Spleen (tissue), 11 donors: ENCODE data around the gene ACP7. TPM values are rescaled to one million over a fixed set of nuclear protein-coding genes. Genes with fewer than 3 reads are reported as not detected.

Experiments
- DNase-seq: peaks from one replicate; pipeline ENCODE4 v3.0.0-alpha.2; 2020
- H3K27ac ChIP-seq, 8 donors: fragments of 200-600 bp; sonication (generic) in 7 of 8; 1 replicate in 4 of 8; 2 replicates in 4 of 8; pipeline versions ENCODE4 v1.5.0 to v1.8.0; 2016 to 2021; ENCODE audit warnings: inconsistent platforms in 4 of 8, mild to moderate bottlenecking in 4 of 8, moderate library complexity in 1 of 8
- H3K27me3 ChIP-seq, 7 donors: fragments of 200-600 bp; sonication (generic) in 6 of 7; replicated peaks in 1 of 7; 1 replicate in 4 of 7; 2 replicates in 3 of 7; pipeline versions ENCODE4 v1.5.0 to v1.8.0; 2016 to 2021; ENCODE audit warnings: inconsistent platforms in 3 of 7, mild to moderate bottlenecking in 1 of 7
- H3K36me3 ChIP-seq, 6 donors: fragments of 200-600 bp; sonication (generic) in 5 of 6; 1 replicate in 4 of 6; 2 replicates in 2 of 6; pipeline versions ENCODE4 v1.5.0 to v1.8.0; 2016 to 2021; ENCODE audit warnings: inconsistent platforms in 2 of 6
- H3K4me1 ChIP-seq, 6 donors: fragments of 200-600 bp; sonication (generic) in 5 of 6; 1 replicate in 3 of 6; 2 replicates in 3 of 6; pipeline versions ENCODE4 v1.5.0 to v1.8.0; 2016 to 2021; ENCODE audit warnings: inconsistent platforms in 3 of 6
- H3K4me3 ChIP-seq, 8 donors: fragments of 200-600 bp; sonication (generic) in 7 of 8; 1 replicate in 4 of 8; 2 replicates in 4 of 8; pipeline versions ENCODE4 v1.5.0 to v1.8.0; 2016 to 2021; ENCODE audit warnings: inconsistent platforms in 4 of 8, mild to moderate bottlenecking in 4 of 8, moderate library complexity in 2 of 8
- H3K9me3 ChIP-seq, 8 donors: fragments of 200-600 bp; sonication (generic) in 7 of 8; 1 replicate in 4 of 8; 2 replicates in 4 of 8; pipeline versions ENCODE4 v1.5.0 to v1.8.0; 2016 to 2021; ENCODE audit warnings: inconsistent platforms in 4 of 8
- CTCF ChIP-seq, 11 experiments: fragments of 200-600 bp in 7 of 11; fragments of 450-650 bp in 4 of 11; sonication (generic) in 4 of 11; IDR thresholded peaks in 8 of 11; conservative IDR thresholded peaks in 3 of 11; 1 replicate in 7 of 11; 2 replicates in 4 of 11; pipeline versions ENCODE4 v1.4.0 to v1.8.0; 2016 to 2021; ENCODE audit warnings: antibody characterized with exemption in 11 of 11, inconsistent platforms in 4 of 11, mild to moderate bottlenecking in 1 of 11
- POLR2A ChIP-seq, 3 donors: fragments of 450-650 bp; IDR thresholded peaks; one replicate each; pipeline ENCODE4 v1.5.1; 2017; ENCODE audit warnings: antibody characterized with exemption in 3 of 3, mild to moderate bottlenecking in 1 of 3
- POLR2AphosphoS5 ChIP-seq, 3 donors: sonication (generic); formaldehyde crosslinking; IDR thresholded peaks; one replicate each; pipeline ENCODE4 v1.5.1; 2017; ENCODE audit warnings: antibody characterized with exemption in 3 of 3
- WGBS, 5 donors: extraction: QIAGEN DNeasy Blood & Tissue Kit in 3 of 5; methylation state at CpG; one replicate each; pipeline versions ENCODE4 v1.1.5 to v1.1.7; 2013 to 2018; 5-methylcytosine and 5-hydroxymethylcytosine counted together
- intact Hi-C: fragments of 100-400 bp; cut with DNase I; formaldehyde crosslinking; loops from one replicate; pipeline ENCODE4 v1.15.0; 2023; ENCODE audit warnings: low total_unique reads
- polyA plus RNA-seq, 3 donors: library from polyadenylated mRNA; stranded (reverse); fragments of 200-250 nt; gene quantifications; one replicate each; pipeline ENCODE4 v1.2.1, GENCODE V29; 2013
- total RNA-seq, 7 donors: library from RNA; depleted of rRNA in 3 of 7; stranded (reverse); fragments of >200 nt in 3 of 7; fragmentation: NEBNext Ultra II Directional in 4 of 7; extraction: Animal tissue kit (Norgen Biotek cat#: 25700) in 4 of 7; gene quantifications; one replicate each; pipeline versions ENCODE4 v1.1.0 to v1.2.1, GENCODE V29; 2016 to 2021
- donor health status: healthy with polysubstance abuse.
- donor health status: DM: no; HTN: no; CAD: no; lungs with moderate emphysema.
- donor health status: DM: no; HTN: no; CAD: no.
- donor health status: Bipolar disorder and iron deficiency.
- donor health status: healthy.
- donor health status: DM: no; HTN: no; CAD: no.
- donor health status: DM: yes; HTN: yes; CAD: no.

Gene ACP7
- total and polyA plus RNA-seq, 10 donors: not detected

- no peaks in the 10 kb centered on the region for H3K36me3 ChIP-seq
- intact Hi-C loops: no loop called here
- DNase-seq: no peak
- TF ChIP-seq POLR2AphosphoS5 (IDR thresholded peaks at IDR 0.05) (no peak), CTCF (IDR thresholded peaks at IDR 0.05 in 8 of 11, conservative IDR thresholded peaks at IDR 0.05 in 3 of 11) (no peak), POLR2A (IDR thresholded peaks at IDR 0.05) (no peak)
- peaks cover 0 to 5% (median 0%) of the 10 kb centered on the region in 8 donors for H3K9me3 ChIP-seq
- H3K4me1 ChIP-seq: no peaks in the 10 kb centered on the region
- H3K27ac ChIP-seq: no peak overlapping the region
- peaks cover 0 to 16% (median 0%) of the 10 kb centered on the region in 7 donors for H3K27me3 ChIP-seq
- no peak overlapping the region for H3K4me3 ChIP-seq
Observed at GRCh38 chr19:39059302-39059701, 24.9 kb upstream of the ACP7 start.

GRCh38 chr19:39060171-39060570 lies 24.0 kb upstream of the ACP7 start:
- intact Hi-C loops: no loop called here
- Histone ChIP-seq H3K4me1 (no peaks in the 10 kb centered on the region), H3K4me3 (no peak overlapping the region), H3K36me3 (no peaks in the 10 kb centered on the region), H3K27me3 (peaks cover 0 to 16% (median 0%) of the 10 kb centered on the region in 7 donors), H3K27ac (no peak overlapping the region), H3K9me3 (no peaks in the 10 kb centered on the region)
- DNase-seq: no peak
- TF ChIP-seq POLR2AphosphoS5 (IDR thresholded peaks at IDR 0.05) (no peak), CTCF (IDR thresholded peaks at IDR 0.05 in 8 of 11, conservative IDR thresholded peaks at IDR 0.05 in 3 of 11) (no peak), POLR2A (IDR thresholded peaks at IDR 0.05) (no peak)
- 44 to 64% (median 58%) methylated on average over 4 of the region's 4 CpGs for WGBS, 5 donors

- Histone ChIP-seq H3K27me3 (peaks cover 0 to 21% (median 0%) of the 10 kb centered on the region in 7 donors), H3K4me3 (no peak overlapping the region), H3K4me1 (no peaks in the 10 kb centered on the region), H3K9me3 (no peaks in the 10 kb centered on the region), H3K36me3 (no peaks in the 10 kb centered on the region), H3K27ac (no peak overlapping the region)
- DNase-seq: no peak
- TF ChIP-seq CTCF (IDR thresholded peaks at IDR 0.05 in 8 of 11, conservative IDR thresholded peaks at IDR 0.05 in 3 of 11): no peak
- no peak for TF ChIP-seq POLR2A (IDR thresholded peaks at IDR 0.05)
- no peak for TF ChIP-seq POLR2AphosphoS5 (IDR thresholded peaks at IDR 0.05)
- intact Hi-C loops: no loop called here
- WGBS, 5 donors: 82 to 98% (median 96%) methylated on average over 6 of the region's 6 CpGs
Observed at GRCh38 chr19:39064405-39064804, 19.8 kb upstream of the ACP7 start.

GRCh38 chr19:39065928-39066327 lies 18.2 kb upstream of the ACP7 start:
- Histone ChIP-seq H3K27me3 (peaks cover 0 to 19% (median 0%) of the 10 kb centered on the region in 7 donors), H3K27ac (no peak overlapping the region), H3K36me3 (no peaks in the 10 kb centered on the region), H3K4me3 (no peak overlapping the region), H3K9me3 (no peaks in the 10 kb centered on the region), H3K4me1 (no peaks in the 10 kb centered on the region)
- no peak for DNase-seq
- intact Hi-C loops: no loop called here
- 75 to 90% (median 82%) methylated on average over 3 of the region's 3 CpGs for WGBS, 5 donors
- TF ChIP-seq CTCF (IDR thresholded peaks at IDR 0.05 in 8 of 11, conservative IDR thresholded peaks at IDR 0.05 in 3 of 11): no peak
- no peak for TF ChIP-seq POLR2A (IDR thresholded peaks at IDR 0.05)
- TF ChIP-seq POLR2AphosphoS5 (IDR thresholded peaks at IDR 0.05): no peak
